Stimulated activated CD8-positive, alpha-beta memory T cell treated with anti-CD3 and anti-CD28 coated beads, Interleukin-7, amount 100 ng/mL, for 24 hours (primary cell): Measurements from ENCODE around the gene TRABD2B.

Source experiments
- DNase-seq: peaks from one replicate; pipeline ENCODE4 v3.0.0-alpha.2; 2020; ENCODE audit warnings: low read depth

TRABD2B gene

GRCh38 chr1:47794530-47794929 is 202.7 kb downstream of the TRABD2B start:
- no peak for DNase-seq

- DNase-seq: no peak
Observed at GRCh38 chr1:47794081-47794480, 203.1 kb downstream of the TRABD2B start.

GRCh38 chr1:47793563-47793962 is 203.6 kb downstream of the TRABD2B start:
- DNase-seq: no peak

- DNase-seq: no peak
Observed at GRCh38 chr1:47792779-47793178, 204.4 kb downstream of the TRABD2B start.

- DNase-seq: no peak
Observed at GRCh38 chr1:47791879-47792608, 205.1 kb downstream of the TRABD2B start.

- DNase-seq: no peak
Observed at GRCh38 chr1:47788761-47789160, 208.4 kb downstream of the TRABD2B start.

GRCh38 chr1:47787560-47787959 is 209.6 kb downstream of the TRABD2B start:
- DNase-seq: no peak

- DNase-seq: no peak
Observed at GRCh38 chr1:47786316-47786715, 210.9 kb downstream of the TRABD2B start.

GRCh38 chr1:47785561-47786271 is 211.5 kb downstream of the TRABD2B start:
- no peak for DNase-seq

GRCh38 chr1:47785118-47785517 is 212.1 kb downstream of the TRABD2B start:
- DNase-seq: no peak

- no peak for DNase-seq
Observed at GRCh38 chr1:47784497-47784822, 212.7 kb downstream of the TRABD2B start.

- DNase-seq: no peak
Observed at GRCh38 chr1:47783638-47784496, 213.3 kb downstream of the TRABD2B start.

- DNase-seq: no peak
Observed at GRCh38 chr1:47782414-47783166, 214.6 kb downstream of the TRABD2B start.

GRCh38 chr1:47781171-47781959 is 215.8 kb downstream of the TRABD2B start:
- no peak for DNase-seq

GRCh38 chr1:47780469-47780995 is 216.7 kb downstream of the TRABD2B start:
- no peak for DNase-seq

GRCh38 chr1:47779613-47780012 is 217.6 kb downstream of the TRABD2B start:
- no peak for DNase-seq

- no peak for DNase-seq
Observed at GRCh38 chr1:47778280-47778679, 218.9 kb downstream of the TRABD2B start.

- no peak for DNase-seq
Observed at GRCh38 chr1:47777322-47777721, 219.9 kb downstream of the TRABD2B start.

GRCh38 chr1:47776667-47777131 is 220.5 kb downstream of the TRABD2B start:
- DNase-seq: no peak

GRCh38 chr1:47774986-47775834 is 222.0 kb downstream of the TRABD2B start:
- DNase-seq: no peak
